ENCODE data around the gene ATF3. TPM values are rescaled to one million over a fixed set of nuclear protein-coding genes. Genes with fewer than 3 reads are reported as not detected.
A peak's percentile ranks its signal among the peaks of the same experiment; 100 is the strongest.

The ATF3 gene
- total and polyA plus RNA-seq, 2 of the 4 experiments (the other 2 are of a cell fraction), result 9.9 to 12.3 TPM

GRCh38 chr1:212587016-212587887, 21.3 kb upstream of the ATF3 start:
- Histone ChIP-seq H3K4me2 (ENCODE audit: low read depth, low read length) (no peak overlapping the region), H4K8ac (ENCODE audit: low read depth in 2 of 2, low read length in 2 of 2) (no peak overlapping the region), H3K36me3 (ENCODE audit: control insufficient read depth, insufficient read depth, low read length) (no peaks in the 10 kb centered on the region), H3K27me3 (ENCODE audit: control insufficient read depth, insufficient read depth, low read length) (peaks cover 9% of the 10 kb centered on the region), H3K79me1 (ENCODE audit: low read depth in 1 of 2, low read length in 2 of 2) (no peaks in the 10 kb centered on the region), H3K56ac (ENCODE audit: extremely low read depth, insufficient read depth, low read length) (no peak overlapping the region), H2BK15ac (ENCODE audit: low read depth, low read length) (no peak overlapping the region), H3K27ac (ENCODE audit: insufficient read depth, low read length) (no peak overlapping the region), H2BK5ac (ENCODE audit: low read depth, low read length, poor library complexity, severe bottlenecking) (no peak overlapping the region), H3K23ac (ENCODE audit: low read depth, low read length) (no peak overlapping the region), H3K9me1 (ENCODE audit: insufficient read depth, low read length) (no peaks in the 10 kb centered on the region; the same call in 1 of the 2 replicates), H3K9me3 (ENCODE audit: control insufficient read depth, insufficient read depth, low read length) (no peaks in the 10 kb centered on the region), H2AFZ (replicated peaks; ENCODE audit: low read length, poor library complexity) (no peak overlapping the region), H4K20me1 (ENCODE audit: insufficient read depth, low read length) (no peaks in the 10 kb centered on the region), H2BK20ac (ENCODE audit: low read depth, low read length) (no peak overlapping the region), H2AK9ac (replicated peaks; ENCODE audit: low read depth, low read length, poor library complexity) (no peak overlapping the region), H2AK5ac (ENCODE audit: low read depth, low read length) (no peak overlapping the region), H3K4me1 (ENCODE audit: control insufficient read depth, insufficient read depth, low read length) (peaks cover 6% of the 10 kb centered on the region), H3K4ac (ENCODE audit: low read depth, low read length) (no peak overlapping the region), H3K9ac (ENCODE audit: low read depth, low read length) (no peak overlapping the region), H2BK120ac (ENCODE audit: low read depth, low read length) (no peak overlapping the region), H3K18ac (ENCODE audit: low read depth, low read length) (no peak overlapping the region), H3K4me3 (ENCODE audit: insufficient read depth, low read depth, low read length) (no peak overlapping the region), H3K14ac (replicated peaks; ENCODE audit: low read depth, low read length) (no peak overlapping the region), H4K5ac (ENCODE audit: low read depth, low read length) (no peak overlapping the region), H4K91ac (ENCODE audit: insufficient read depth, low read depth, low read length) (no peak overlapping the region)
- CTCF ChIA-PET, result interaction anchor here (1.2 kb wide), 1 partner anchor 110 kb away, joined by 3 read pairs; no protein-coding TSS in a partner anchor
- no peak for TF ChIP-seq MAZ (IDR thresholded peaks at IDR 0.05; ENCODE audit: borderline replicate concordance, low read depth, low read length)
- TF ChIP-seq CEBPB (IDR thresholded peaks at IDR 0.05; ENCODE audit: low read depth, low read length), result peak; percentile 50
- in situ Hi-C loops (cut with MboI; ENCODE audit: low sequenced_read_pairs) (no loop called here), intact Hi-C loops (cut with micrococcal nuclease) (no loop called here), dilution Hi-C loops (cut with HindIII; ENCODE audit: low sequenced_read_pairs, unreplicated experiment) (no loop called here)
- DNase-seq (peak; percentile 95), ATAC-seq (ENCODE audit: low read depth) (peak; percentile 77)
- 100% methylated on average over 3 of the region's 11 CpGs; no CpG with 5 or more reads in 1 of the 2 experiments for WGBS, 2 experiments (ENCODE audit: extremely low coverage in 2 of 2, insufficient read length in 1 of 2)
- no TSS peak for BruUV-seq (replicated peaks)
- POLR2A ChIA-PET (ENCODE audit: unreplicated experiment), result no interaction called here
